Activated T-helper 1 cell treated with Interleukin-2 at 50 U/mL for 16 hours (primary cell): ENCODE results near the gene HEY2.

ENCODE experiments used
- DNase-seq: peaks from one replicate; pipeline ENCODE4 v3.0.0-alpha.2; 2020; ENCODE audit warnings: low read depth

The HEY2 gene

GRCh38 chr6:125745281-125746018, 4.0 kb upstream of the HEY2 start:
- no peak for DNase-seq

GRCh38 chr6:125746019-125746414, 3.4 kb upstream of the HEY2 start:
- no peak for DNase-seq

GRCh38 chr6:125746731-125747588, 2.5 kb upstream of the HEY2 start:
- DNase-seq: peak; percentile 42

- DNase-seq: no peak
Measured at GRCh38 chr6:125747589-125748405, 1.6 kb upstream of the HEY2 start.

- no peak for DNase-seq
Measured at GRCh38 chr6:125748406-125749172, 843 bp upstream of the HEY2 start.

GRCh38 chr6:125749865-125750691, 646 bp downstream of the HEY2 start:
- DNase-seq: no peak

- no peak for DNase-seq
Measured at GRCh38 chr6:125750692-125751333, 1.4 kb downstream of the HEY2 start.

GRCh38 chr6:125751334-125751916, 2.0 kb downstream of the HEY2 start:
- no peak for DNase-seq

- no peak for DNase-seq
Measured at GRCh38 chr6:125752773-125753172, 3.3 kb downstream of the HEY2 start.

- DNase-seq: no peak
Measured at GRCh38 chr6:125753218-125753936, 3.9 kb downstream of the HEY2 start.

- DNase-seq: no peak
Measured at GRCh38 chr6:125753937-125754259, 4.5 kb downstream of the HEY2 start.

- no peak for DNase-seq
Measured at GRCh38 chr6:125754566-125754965, 5.1 kb downstream of the HEY2 start.

GRCh38 chr6:125759184-125759902, 9.9 kb downstream of the HEY2 start:
- DNase-seq: no peak

GRCh38 chr6:125759959-125760457, 10.6 kb downstream of the HEY2 start:
- DNase-seq: no peak

GRCh38 chr6:125764121-125764671, 14.8 kb downstream of the HEY2 start:
- DNase-seq: no peak

- DNase-seq: no peak
Measured at GRCh38 chr6:125765944-125766343, 16.5 kb downstream of the HEY2 start.

- DNase-seq: no peak
Measured at GRCh38 chr6:125766641-125767040, 17.2 kb downstream of the HEY2 start.

GRCh38 chr6:125769147-125769783, 19.8 kb downstream of the HEY2 start:
- no peak for DNase-seq
